ENCODE results near the gene NRXN3.

DNA sequence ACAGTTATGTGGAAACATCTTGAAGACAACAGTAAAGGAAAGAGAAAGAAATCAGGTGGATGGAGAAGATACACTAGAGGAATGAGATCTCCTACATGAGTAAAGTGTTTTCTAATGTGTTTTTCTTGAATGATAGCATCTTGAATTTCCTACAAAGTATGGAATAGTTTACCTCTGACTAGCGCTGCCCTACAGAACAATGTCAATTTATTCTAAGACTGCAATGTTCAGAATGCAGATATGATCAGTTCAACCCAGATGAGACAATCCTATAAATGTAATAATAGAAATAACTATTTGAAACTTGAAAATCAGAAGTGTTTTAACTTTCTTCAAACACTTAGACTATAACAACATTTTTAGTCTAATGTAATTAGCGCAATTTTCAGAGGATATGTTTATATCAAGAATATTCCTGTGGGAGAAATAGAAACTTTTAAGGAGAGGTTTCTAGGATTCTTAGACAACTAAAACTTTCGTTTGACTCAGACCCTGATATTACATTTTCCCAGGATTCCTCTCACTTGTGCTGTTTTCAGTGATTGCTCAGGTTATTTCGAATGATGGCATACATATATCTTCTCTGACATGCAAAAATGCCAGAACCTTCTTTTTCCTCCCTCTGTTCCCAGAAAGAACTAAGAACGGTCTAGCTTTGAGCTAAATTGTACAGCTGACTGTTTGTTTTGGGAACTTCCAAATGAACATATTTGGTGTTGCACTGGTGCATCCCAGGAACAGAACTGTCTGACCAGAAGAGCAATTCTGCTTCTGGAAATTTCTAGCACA, 1023.7 kb downstream of the NRXN3 start:
- TF ChIP-seq SRF (IDR thresholded peaks at IDR 0.05; ENCODE audit: low read depth), result no peak
- TF ChIP-seq JUND (IDR thresholded peaks at IDR 0.05), result no peak
- no peak for TF ChIP-seq ZNF274 (IDR thresholded peaks at IDR 0.05; ENCODE audit: low read depth, low read length)
- no peak for TF ChIP-seq EZH2phosphoT487 (IDR thresholded peaks at IDR 0.05; ENCODE audit: borderline replicate concordance)
- TF ChIP-seq, protein P1, sequence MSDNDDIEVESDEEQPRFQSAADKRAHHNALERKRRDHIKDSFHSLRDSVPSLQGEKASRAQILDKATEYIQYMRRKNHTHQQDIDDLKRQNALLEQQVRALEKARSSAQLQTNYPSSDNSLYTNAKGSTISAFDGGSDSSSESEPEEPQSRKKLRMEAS (IDR thresholded peaks at IDR 0.05), result no peak
- TF ChIP-seq, protein P2, sequence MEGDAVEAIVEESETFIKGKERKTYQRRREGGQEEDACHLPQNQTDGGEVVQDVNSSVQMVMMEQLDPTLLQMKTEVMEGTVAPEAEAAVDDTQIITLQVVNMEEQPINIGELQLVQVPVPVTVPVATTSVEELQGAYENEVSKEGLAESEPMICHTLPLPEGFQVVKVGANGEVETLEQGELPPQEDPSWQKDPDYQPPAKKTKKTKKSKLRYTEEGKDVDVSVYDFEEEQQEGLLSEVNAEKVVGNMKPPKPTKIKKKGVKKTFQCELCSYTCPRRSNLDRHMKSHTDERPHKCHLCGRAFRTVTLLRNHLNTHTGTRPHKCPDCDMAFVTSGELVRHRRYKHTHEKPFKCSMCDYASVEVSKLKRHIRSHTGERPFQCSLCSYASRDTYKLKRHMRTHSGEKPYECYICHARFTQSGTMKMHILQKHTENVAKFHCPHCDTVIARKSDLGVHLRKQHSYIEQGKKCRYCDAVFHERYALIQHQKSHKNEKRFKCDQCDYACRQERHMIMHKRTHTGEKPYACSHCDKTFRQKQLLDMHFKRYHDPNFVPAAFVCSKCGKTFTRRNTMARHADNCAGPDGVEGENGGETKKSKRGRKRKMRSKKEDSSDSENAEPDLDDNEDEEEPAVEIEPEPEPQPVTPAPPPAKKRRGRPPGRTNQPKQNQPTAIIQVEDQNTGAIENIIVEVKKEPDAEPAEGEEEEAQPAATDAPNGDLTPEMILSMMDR (IDR thresholded peaks at IDR 0.05 in 2 of 3, conservative IDR thresholded peaks at IDR 0.05 in 1 of 3; ENCODE audit: borderline replicate concordance in 1 of 3, insufficient read depth in 1 of 3, low read depth in 2 of 3, low read length in 2 of 3), result no peak

Data from HCT116 (cell line).